Left colon (tissue), 2 donors: ENCODE results near the gene DPCD. TPM values are rescaled to one million over a fixed set of nuclear protein-coding genes. Genes with fewer than 3 reads are reported as not detected.
"Not testable (repeated sequence)": the region's sequence is repeated elsewhere in the genome, so short reads cannot be mapped to it uniquely, and the experiment has no call there.

ENCODE experiments used
- ATAC-seq: fragments of 200-7000 bp; cut with Tn5 transposase; one replicate; pipeline ENCODE4 v1.9.1; 2020; ENCODE audit warnings: mild to moderate bottlenecking, moderate library complexity
- DNase-seq, 2 donors: peaks; one replicate each; pipeline ENCODE4 v3.0.0-alpha.2; 2020
- intact Hi-C, 2 donors: fragments of 100-400 bp; cut with DNase I in 1 of 2; cut with micrococcal nuclease in 1 of 2; formaldehyde crosslinking; loops; one replicate each; pipeline versions ENCODE4 v1.11.2 to v1.14.0; 2022; cut with DNase I, micrococcal nuclease
- total RNA-seq, 2 donors: library from RNA; stranded (reverse); fragmentation: NEBNext Ultra II Directional; extraction: Animal tissue kit (Norgen Biotek cat#: 25700); gene quantifications; one replicate each; pipeline ENCODE4 v1.2.1, GENCODE V29; 2021
- donor health status: DM: no; HTN: no; CAD: no.
- donor health status: DM: yes; HTN: yes; CAD: no.

Gene DPCD
- total RNA-seq, 2 donors from 2014 or later, result 7.3 to 12.9 TPM

DNA sequence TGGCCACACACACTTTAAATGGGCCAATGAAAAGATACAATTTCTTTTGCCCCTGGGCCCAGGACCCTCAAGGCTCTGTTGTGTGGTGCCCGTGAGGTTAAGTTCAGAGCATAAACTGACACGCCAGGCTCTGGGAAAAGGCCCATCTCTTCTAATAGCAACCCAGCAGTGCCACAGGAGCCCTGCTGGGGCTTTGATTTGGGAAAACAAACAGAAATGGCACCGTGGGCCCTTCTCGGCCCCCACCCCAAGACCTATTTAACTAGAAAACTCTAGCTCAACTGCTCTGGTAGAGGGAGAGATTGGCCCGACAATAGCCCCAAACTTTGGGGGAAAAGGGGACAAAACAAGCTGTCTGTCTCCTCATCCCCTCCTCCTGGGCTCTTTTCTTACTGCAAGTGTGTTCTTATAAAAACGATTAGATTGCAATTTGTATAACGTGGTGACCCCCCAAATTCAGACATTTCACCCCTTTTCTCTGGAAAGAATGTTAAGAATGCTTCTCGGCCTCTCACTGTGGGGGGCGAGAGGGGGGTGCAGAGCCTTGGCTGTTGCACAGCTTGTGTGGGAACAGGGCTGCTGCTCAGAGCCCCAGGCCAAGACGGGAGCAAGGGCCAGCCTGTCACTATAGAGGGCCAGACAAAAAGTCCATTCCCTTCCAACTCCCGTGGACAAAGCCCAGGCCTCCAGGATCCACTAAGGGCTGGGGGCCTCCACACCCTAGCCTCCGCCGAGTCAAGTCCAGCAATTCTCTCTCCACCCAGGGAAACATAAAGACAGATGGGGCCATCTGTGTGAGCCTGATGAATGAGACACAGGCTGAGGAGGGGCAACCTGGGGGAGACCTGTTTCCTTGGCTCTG lies 26.8 kb downstream of the DPCD start:
- intact Hi-C loops, result no loop called here
- ATAC-seq (no peak), DNase-seq (no peak)

DNA sequence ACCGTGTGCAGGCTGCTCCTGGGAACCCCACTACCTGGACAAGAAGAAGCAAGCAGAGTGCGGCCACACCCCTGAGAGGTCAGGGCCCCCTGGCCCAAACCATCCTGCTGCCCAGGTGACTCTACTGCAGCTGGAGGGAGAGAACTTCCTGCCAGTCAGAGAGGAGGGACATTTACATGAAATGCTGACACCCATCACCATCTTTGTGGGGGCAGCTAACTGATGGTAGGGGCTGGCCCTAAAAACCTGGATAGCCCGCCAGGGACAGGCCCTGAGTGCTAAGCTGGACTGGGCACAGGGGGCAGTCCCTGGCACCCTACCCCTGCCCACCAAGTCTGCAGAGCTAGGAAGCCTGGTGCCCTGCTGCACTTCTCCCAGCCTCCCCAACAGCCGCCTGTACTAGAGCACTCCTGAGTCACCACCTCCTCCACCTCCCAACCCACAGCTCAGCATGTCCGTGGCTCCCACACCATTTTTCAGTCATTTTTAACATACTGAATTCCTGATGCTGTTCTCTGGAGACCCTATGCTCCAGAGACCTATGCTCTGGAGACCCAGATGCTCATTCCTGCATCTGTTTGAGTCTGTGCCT lies 27.5 kb downstream of the DPCD start:
- intact Hi-C loops, result no loop called here
- DNase-seq (no peak), ATAC-seq (no peak)

- intact Hi-C loops, result no loop called here
- ATAC-seq, result no peak
- no peak for DNase-seq
These were observed 28.4 kb downstream of the DPCD start for GRCh38 chr10:101616415-101617101.

DNA sequence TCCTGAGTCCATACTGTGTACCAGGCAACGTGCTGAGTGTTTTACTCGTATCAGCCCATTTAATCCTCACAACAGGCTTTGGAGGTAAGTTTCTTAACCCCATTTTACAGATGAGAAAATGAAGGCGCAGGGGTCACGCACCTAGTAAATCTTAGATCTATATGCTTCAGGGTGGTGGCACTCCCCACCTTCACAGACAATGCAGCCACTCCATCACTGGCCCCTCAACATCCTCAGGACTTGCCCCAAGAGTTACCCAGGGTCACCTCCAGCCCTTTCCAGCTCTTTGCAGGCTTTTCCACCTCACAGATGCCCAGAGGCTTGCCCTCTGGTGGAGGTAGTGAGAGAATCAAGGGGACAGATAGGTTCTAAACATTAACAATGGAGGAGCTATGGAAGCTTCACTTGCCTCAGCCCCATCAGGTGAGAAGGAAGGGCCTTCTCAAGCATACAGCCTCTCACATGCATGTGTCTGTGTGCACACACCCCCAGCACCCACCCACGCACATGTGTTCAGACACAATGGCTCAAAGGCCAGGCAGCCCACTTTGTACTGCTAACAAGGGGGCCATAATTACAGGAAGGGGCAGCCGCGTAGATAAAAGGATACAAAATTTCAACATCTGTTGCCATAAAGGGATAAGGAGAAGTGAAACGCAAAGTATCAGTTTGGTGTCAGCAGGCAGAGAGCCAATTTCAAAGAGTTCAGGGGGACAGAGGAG lies 29.1 kb downstream of the DPCD start:
- intact Hi-C loops, result no loop called here
- DNase-seq (no peak), ATAC-seq (no peak)

GRCh38 chr10:101617824-101618568 lies 29.9 kb downstream of the DPCD start:
- intact Hi-C loops, result no loop called here
- ATAC-seq, result no peak
- DNase-seq, result no peak

DNA sequence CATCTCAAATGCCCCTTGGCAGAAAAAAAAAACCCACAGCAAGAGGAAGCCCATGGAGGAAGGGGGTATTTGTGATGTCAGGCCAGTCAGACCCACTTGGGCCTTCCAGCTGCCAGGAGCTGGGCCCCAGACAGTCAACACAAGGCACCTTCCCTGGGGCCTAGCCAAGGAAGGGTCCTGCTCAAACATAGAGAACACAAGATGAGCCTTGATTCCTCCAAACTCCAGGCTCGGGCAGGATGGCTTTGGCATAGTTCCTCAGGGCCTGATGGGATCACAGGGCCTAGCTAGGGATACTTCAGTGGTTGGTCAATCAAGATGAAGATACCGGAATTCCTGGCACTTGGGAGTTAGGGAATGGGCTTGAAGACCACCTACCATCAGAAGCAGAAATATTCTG lies 30.8 kb downstream of the DPCD start:
- DNase-seq (no peak), ATAC-seq (no peak)
- intact Hi-C loops, result no loop called here

- ATAC-seq (no peak), DNase-seq (no peak)
- intact Hi-C loops, result no loop called here
These were observed 31.9 kb downstream of the DPCD start for GRCh38 chr10:101619983-101620382.

- ATAC-seq, result no peak
- DNase-seq, result no peak
- intact Hi-C loops, result no loop called here
These were observed 35.4 kb downstream of the DPCD start for GRCh38 chr10:101623528-101623927.

- DNase-seq (no peak), ATAC-seq (no peak)
These were observed 36.5 kb downstream of the DPCD start for GRCh38 chr10:101624526-101625102.

GRCh38 chr10:101625821-101626412 lies 37.8 kb downstream of the DPCD start:
- ATAC-seq (no peak), DNase-seq (no peak)
- intact Hi-C loops, result no loop called here

More at GRCh38 chr10:101624526-101625102, 36.5 kb downstream of the DPCD start:
- intact Hi-C loops, result no loop called here

DNA sequence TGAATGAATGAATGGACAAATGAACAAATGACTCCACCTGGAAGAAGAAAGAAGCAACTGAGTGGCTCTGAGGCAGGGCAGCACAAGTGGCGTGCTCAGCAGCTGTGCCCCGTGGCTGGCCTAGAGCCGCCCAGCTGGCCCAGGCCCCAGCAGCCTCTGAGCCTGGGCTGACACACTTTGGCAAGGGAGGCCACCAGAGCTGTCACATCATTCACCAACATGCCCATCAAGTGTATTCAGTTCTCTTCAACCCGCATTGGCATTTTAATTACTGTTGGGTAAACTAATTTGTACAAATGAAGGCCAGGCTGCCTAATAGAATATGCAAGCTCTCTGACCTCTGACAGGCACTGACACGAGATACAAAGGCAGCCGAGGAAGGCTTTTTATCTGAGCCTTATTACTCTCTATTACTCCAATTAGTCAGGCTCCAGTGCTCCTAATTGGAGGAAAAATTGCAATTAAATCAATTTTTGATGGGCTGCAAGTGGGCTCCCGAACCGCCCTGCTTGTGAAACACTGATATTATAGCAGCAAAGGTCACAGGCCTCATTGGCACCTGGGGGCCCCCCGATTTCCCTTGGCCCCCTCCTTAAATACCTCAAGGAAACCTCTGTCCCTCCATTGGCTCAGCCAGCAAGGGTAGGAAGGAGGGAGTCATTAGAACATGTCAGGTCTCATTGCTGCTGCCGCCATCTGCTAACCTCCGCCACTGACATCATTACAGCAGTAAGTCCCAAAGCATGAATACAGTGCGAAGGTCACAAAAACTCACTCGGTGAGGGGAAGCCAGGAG lies 41.9 kb downstream of the DPCD start:
- DNase-seq (no peak), ATAC-seq (no peak)
- intact Hi-C loops, result no loop called here

- DNase-seq (no peak), ATAC-seq (no peak)
- intact Hi-C loops, result no loop called here
These were observed 42.5 kb downstream of the DPCD start for GRCh38 chr10:101630633-101630920.

- ATAC-seq (no peak), DNase-seq (no peak)
- intact Hi-C loops, result no loop called here
These were observed 43.8 kb downstream of the DPCD start for GRCh38 chr10:101631821-101632475.

DNA sequence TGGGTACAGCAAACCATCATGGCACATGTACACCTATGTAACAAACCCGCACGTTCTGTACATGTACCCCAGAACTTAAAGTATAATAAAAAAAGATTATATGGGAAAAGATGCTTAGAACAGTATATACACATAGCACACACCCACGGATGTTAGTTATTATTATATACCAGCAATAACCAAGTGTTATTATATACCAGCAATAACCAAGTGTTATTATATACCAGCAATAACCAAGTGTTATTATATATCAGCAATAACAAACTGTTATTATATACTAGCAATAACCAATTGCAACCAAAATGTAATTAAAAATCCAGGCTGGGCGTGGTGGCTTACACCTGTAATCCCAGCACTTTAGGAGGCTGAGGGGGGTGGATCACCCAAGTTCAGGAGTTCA lies 45.4 kb downstream of the DPCD start:
- intact Hi-C loops, result not testable (repeated sequence)

GRCh38 chr10:101639141-101639900 lies 51.2 kb downstream of the DPCD start:
- no peak for ATAC-seq
- intact Hi-C loops, result no loop called here
- DNase-seq, result no peak

More for the DNA sequence above, 45.4 kb downstream of the DPCD start:
- ATAC-seq, DNase-seq: not testable (repeated sequence)

DNA sequence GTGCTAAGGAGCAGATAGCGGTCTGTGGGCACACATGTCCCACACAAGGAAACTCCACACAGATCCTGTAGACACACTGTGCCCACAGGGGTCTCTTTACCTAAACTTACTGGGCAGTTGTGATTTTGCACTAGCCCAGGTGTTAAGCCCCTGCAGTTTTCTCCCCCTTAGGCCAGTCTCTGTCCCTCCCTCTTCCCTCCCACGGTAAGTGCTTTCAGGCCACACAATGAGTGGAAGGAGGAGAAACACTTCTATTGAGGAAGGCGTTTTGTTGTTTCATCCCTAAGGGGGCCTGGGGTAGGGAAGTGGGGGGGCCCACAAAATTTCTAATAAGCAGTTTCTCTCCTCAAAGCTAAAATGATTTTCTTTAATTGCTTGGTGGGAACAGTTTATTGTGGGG lies 55.4 kb downstream of the DPCD start:
- no peak for DNase-seq
- ATAC-seq, result no peak
- intact Hi-C loops, result no loop called here
